ENCODE results near the gene VAPB. TPM values are rescaled to one million over a fixed set of nuclear protein-coding genes. Genes with fewer than 3 reads are reported as not detected.

VAPB gene
- total RNA-seq, 2 experiments from 2014 or later: 34.6 to 37.0 TPM

- Mint-ChIP-seq H3K27ac (no peak overlapping the region), H3K4me1 (ENCODE audit: low read depth) (peaks cover 33% of the 10 kb centered on the region), H3K9me3 (no peaks in the 10 kb centered on the region), H3K27me3 (no peaks in the 10 kb centered on the region), H3K4me3 (no peak overlapping the region), H3K36me3 (peaks cover 24% of the 10 kb centered on the region)
- DNase-seq: no peak
- ChIA-PET POLR2A (no interaction called here), CTCF (interaction anchor here (1.4 to 1.5 kb wide), 2 partner anchors 15 to 44 kb away, joined by 4 read pairs; no protein-coding TSS in a partner anchor)
- intact Hi-C loops (cut with micrococcal nuclease): no loop called here
Measured at GRCh38 chr20:58432186-58432954, 43.3 kb downstream of the VAPB start.

GRCh38 chr20:58433029-58433647 lies 44.1 kb downstream of the VAPB start:
- Mint-ChIP-seq H3K27me3 (no peaks in the 10 kb centered on the region), H3K4me1 (ENCODE audit: low read depth) (peaks cover 39% of the 10 kb centered on the region), H3K27ac (no peak overlapping the region), H3K9me3 (no peaks in the 10 kb centered on the region), H3K36me3 (peaks cover 27% of the 10 kb centered on the region), H3K4me3 (no peak overlapping the region)
- POLR2A ChIA-PET: no interaction called here
- CTCF ChIA-PET: interaction anchor here (1.4 to 1.5 kb wide), 2 partner anchors 14 to 45 kb away, joined by 4 read pairs; no protein-coding TSS in a partner anchor
- no peak for DNase-seq
- intact Hi-C loops (cut with micrococcal nuclease): no loop called here

- H3K36me3 Mint-ChIP-seq: peaks cover 27% of the 10 kb centered on the region
- POLR2A ChIA-PET: no interaction called here
Measured at GRCh38 chr20:58433759-58434158, 44.7 kb downstream of the VAPB start.

GRCh38 chr20:58434326-58434725 lies 45.3 kb downstream of the VAPB start:
- intact Hi-C loops (cut with micrococcal nuclease): no loop called here
- no peaks in the 10 kb centered on the region for H3K27me3 Mint-ChIP-seq
- peaks cover 24% of the 10 kb centered on the region for H3K36me3 Mint-ChIP-seq
- CTCF ChIA-PET: no interaction called here
- H3K4me1 Mint-ChIP-seq (ENCODE audit: low read depth): peaks cover 44% of the 10 kb centered on the region
- H3K9me3 Mint-ChIP-seq: no peaks in the 10 kb centered on the region
- H3K4me3 Mint-ChIP-seq: no peak overlapping the region
- H3K27ac Mint-ChIP-seq: no peak overlapping the region
- DNase-seq: no peak
- POLR2A ChIA-PET: no interaction called here

More at GRCh38 chr20:58433759-58434158, 44.7 kb downstream of the VAPB start:
- Mint-ChIP-seq H3K4me1 (ENCODE audit: low read depth) (peaks cover 41% of the 10 kb centered on the region), H3K4me3 (no peak overlapping the region), H3K27ac (no peak overlapping the region), H3K27me3 (no peaks in the 10 kb centered on the region), H3K9me3 (no peaks in the 10 kb centered on the region)
- intact Hi-C loops (cut with micrococcal nuclease): no loop called here
- CTCF ChIA-PET: no interaction called here
- DNase-seq: no peak

- CTCF ChIA-PET: interaction anchor here (2.2 kb wide), 1 partner anchor 199 kb away, joined by 7 read pairs; no protein-coding TSS in a partner anchor
- no peak for DNase-seq
Measured at GRCh38 chr20:58435237-58435636, 46.2 kb downstream of the VAPB start.

GRCh38 chr20:58436868-58437645 lies 48.0 kb downstream of the VAPB start:
- no peak overlapping the region for H3K27ac Mint-ChIP-seq
- ChIA-PET CTCF (interaction anchor here (2.2 kb wide), 1 partner anchor 201 kb away, joined by 7 read pairs; no protein-coding TSS in a partner anchor), POLR2A (interaction anchor here (0.6 kb wide), 1 partner anchor 835 kb away, joined by 6 read pairs; no protein-coding TSS in a partner anchor)
- H3K27me3 Mint-ChIP-seq: no peaks in the 10 kb centered on the region
- H3K4me1 Mint-ChIP-seq (ENCODE audit: low read depth): peaks cover 44% of the 10 kb centered on the region
- H3K4me3 Mint-ChIP-seq: no peak overlapping the region
- H3K9me3 Mint-ChIP-seq: no peaks in the 10 kb centered on the region
- no peak for DNase-seq
- intact Hi-C loops (cut with micrococcal nuclease): no loop called here
- peaks cover 21% of the 10 kb centered on the region for H3K36me3 Mint-ChIP-seq

More at GRCh38 chr20:58435237-58435636, 46.2 kb downstream of the VAPB start:
- POLR2A ChIA-PET: no interaction called here
- Mint-ChIP-seq H3K4me1 (ENCODE audit: low read depth) (peaks cover 44% of the 10 kb centered on the region), H3K9me3 (no peaks in the 10 kb centered on the region), H3K4me3 (no peak overlapping the region), H3K27ac (no peak overlapping the region), H3K27me3 (no peaks in the 10 kb centered on the region), H3K36me3 (peaks cover 22% of the 10 kb centered on the region)
- intact Hi-C loops (cut with micrococcal nuclease): no loop called here

- no peaks in the 10 kb centered on the region for H3K9me3 Mint-ChIP-seq
- CTCF ChIA-PET: interaction anchor here (1.0 kb wide), 1 partner anchor 212 kb away, joined by 4 read pairs; the partner anchor contains the start of gene STX16
- DNase-seq: no peak
- peaks cover 32% of the 10 kb centered on the region for H3K36me3 Mint-ChIP-seq
- H3K27ac Mint-ChIP-seq: no peak overlapping the region
- no peaks in the 10 kb centered on the region for H3K27me3 Mint-ChIP-seq
- POLR2A ChIA-PET: no interaction called here
- no peak overlapping the region for H3K4me3 Mint-ChIP-seq
- peaks cover 29% of the 10 kb centered on the region for H3K4me1 Mint-ChIP-seq (ENCODE audit: low read depth)
- intact Hi-C loops (cut with micrococcal nuclease): no loop called here
Measured at GRCh38 chr20:58438970-58439808, 50.2 kb downstream of the VAPB start.

GRCh38 chr20:58440021-58440767 lies 51.2 kb downstream of the VAPB start:
- Mint-ChIP-seq H3K27me3 (no peaks in the 10 kb centered on the region), H3K27ac (no peak overlapping the region), H3K9me3 (no peaks in the 10 kb centered on the region), H3K4me3 (no peak overlapping the region), H3K36me3 (peaks cover 41% of the 10 kb centered on the region), H3K4me1 (ENCODE audit: low read depth) (peaks cover 27% of the 10 kb centered on the region)
- intact Hi-C loops (cut with micrococcal nuclease): no loop called here
- ChIA-PET POLR2A (no interaction called here), CTCF (interaction anchor here (1.1 kb wide), 1 partner anchor 207 kb away, joined by 3 read pairs; no protein-coding TSS in a partner anchor)
- DNase-seq: no peak

GRCh38 chr20:58441723-58442122 lies 52.7 kb downstream of the VAPB start:
- DNase-seq: no peak
- CTCF ChIA-PET: no interaction called here
- Mint-ChIP-seq H3K4me1 (ENCODE audit: low read depth) (peaks cover 24% of the 10 kb centered on the region), H3K9me3 (no peaks in the 10 kb centered on the region), H3K4me3 (no peak overlapping the region), H3K27me3 (no peaks in the 10 kb centered on the region), H3K36me3 (peaks cover 44% of the 10 kb centered on the region), H3K27ac (no peak overlapping the region)
- POLR2A ChIA-PET: interaction anchor here (0.7 kb wide), 1 partner anchor 222 kb away, joined by 4 read pairs; no protein-coding TSS in a partner anchor
- intact Hi-C loops (cut with micrococcal nuclease): no loop called here

- ChIA-PET POLR2A (no interaction called here), CTCF (no interaction called here)
- DNase-seq: no peak
- no peak overlapping the region for H3K27ac Mint-ChIP-seq
- peaks cover 6% of the 10 kb centered on the region for H3K4me1 Mint-ChIP-seq (ENCODE audit: low read depth)
- peaks cover 54% of the 10 kb centered on the region for H3K36me3 Mint-ChIP-seq
- intact Hi-C loops (cut with micrococcal nuclease): no loop called here
- no peaks in the 10 kb centered on the region for H3K27me3 Mint-ChIP-seq
- no peaks in the 10 kb centered on the region for H3K9me3 Mint-ChIP-seq
- no peak overlapping the region for H3K4me3 Mint-ChIP-seq
Measured at GRCh38 chr20:58444746-58445255, 55.8 kb downstream of the VAPB start.

All from activated CD4-positive, alpha-beta memory T cell treated with anti-CD3 and anti-CD28 coated beads for 36 hours (primary cell).